HEK293 (cell line): ENCODE data around the gene PCSK1.

Source experiments
- CTCF ChIA-PET: fragments of 350-600 bp; formaldehyde crosslinking; extraction: SDS; loops from one replicate; lab custom pipeline; 2021; ENCODE audit warnings: antibody characterized with exemption; lab: Yijun Ruan, JAX
- POLR2A ChIA-PET: fragments of 300-600 bp; formaldehyde crosslinking; extraction: SDS; loops from one replicate; lab custom pipeline; 2020; ENCODE audit warnings: antibody characterized with exemption, inconsistent platforms; lab: Yijun Ruan, JAX
- H3K27ac ChIP-seq: fragments of 200-500 bp; sonication (Bioruptor generic); 2 replicates; pipeline ENCODE4 v1.5.1; 2014; ENCODE audit warnings: low read depth, low read length, control low read depth, inconsistent platforms; ENCODE audit errors: extremely low read depth
- H3K36me3 ChIP-seq, 2 experiments: fragments of 200-500 bp in 1 of 2; sonication (Bioruptor generic) in 1 of 2; 1 replicate in 1 of 2; 2 replicates in 1 of 2; pipeline ENCODE4 v1.5.1; 2014 to 2017; ENCODE audit warnings: inconsistent platforms in 2 of 2, low read length in 2 of 2; ENCODE audit not compliant: control insufficient read depth in 2 of 2, insufficient read depth in 1 of 2
- H3K4me1 ChIP-seq: fragments of 200-500 bp; sonication (Bioruptor generic); 2 replicates; pipeline ENCODE4 v1.5.1; 2014; ENCODE audit warnings: mild to moderate bottlenecking, low read length, inconsistent platforms; ENCODE audit not compliant: control insufficient read depth, insufficient read depth
- H3K4me3 ChIP-seq: 2 replicates; pipeline ENCODE4 v1.5.1; 2011; ENCODE audit warnings: low read depth, mild to moderate bottlenecking, control low read depth, low read length, moderate library complexity
- H3K9me3 ChIP-seq: fragments of 200-500 bp; sonication (Bioruptor generic); 2 replicates; pipeline ENCODE4 v1.5.1; 2014; ENCODE audit warnings: low read depth, low read length, inconsistent platforms; ENCODE audit not compliant: control insufficient read depth, insufficient read depth
- ELK4 ChIP-seq: IDR thresholded peaks from 2 replicates; pipeline ENCODE4 v1.6.1; 2011; ENCODE audit warnings: mild to moderate bottlenecking, low read depth, low read length, borderline replicate concordance
- GFI1B ChIP-seq: fragments of 450-650 bp; formaldehyde crosslinking; IDR thresholded peaks from 2 replicates; pipeline ENCODE4 v1.5.1; 2016; ENCODE audit warnings: missing biosample characterization, missing genetic modification characterization
- REST ChIP-seq: fragments of 450-650 bp; formaldehyde crosslinking; IDR thresholded peaks from 2 replicates; pipeline ENCODE4 v1.5.1; 2016; ENCODE audit warnings: missing biosample characterization, missing genetic modification characterization
- ZBTB48 ChIP-seq: fragments of 450-650 bp; formaldehyde crosslinking; IDR thresholded peaks from 2 replicates; pipeline ENCODE4 v1.5.1; 2016; ENCODE audit warnings: missing biosample characterization, missing genetic modification characterization
- ZFP69B ChIP-seq: fragments of 450-650 bp; formaldehyde crosslinking; IDR thresholded peaks from 2 replicates; pipeline ENCODE4 v1.5.1; 2016; ENCODE audit warnings: missing biosample characterization, missing genetic modification characterization
- ZNF10 ChIP-seq: fragments of 450-650 bp; formaldehyde crosslinking; IDR thresholded peaks from 2 replicates; pipeline ENCODE4 v1.5.1; 2017; ENCODE audit warnings: missing biosample characterization, missing genetic modification characterization
- ZNF112 ChIP-seq: fragments of 450-650 bp; formaldehyde crosslinking; IDR thresholded peaks from 2 replicates; pipeline ENCODE4 v1.5.0; 2017; ENCODE audit warnings: missing biosample characterization, missing genetic modification characterization
- ZNF16 ChIP-seq: fragments of 450-650 bp; formaldehyde crosslinking; IDR thresholded peaks from 2 replicates; pipeline ENCODE4 v1.5.1; 2016; ENCODE audit warnings: low read depth, missing biosample characterization, missing genetic modification characterization
- ZNF24 ChIP-seq: fragments of 450-650 bp; formaldehyde crosslinking; IDR thresholded peaks from 2 replicates; pipeline ENCODE4 v1.5.1; 2016; ENCODE audit warnings: missing biosample characterization, missing genetic modification characterization
- ZNF274 ChIP-seq, 2 experiments: fragments of 200-500 bp in 1 of 2; fragments of 450-650 bp in 1 of 2; sonication (Bioruptor generic) in 1 of 2; formaldehyde crosslinking in 1 of 2; IDR thresholded peaks; 2 replicates each; pipeline versions ENCODE4 v1.5.1 to v1.6.1; 2014 to 2016; ENCODE audit warnings: borderline replicate concordance in 1 of 2, inconsistent platforms in 1 of 2, low read length in 1 of 2, missing biosample characterization in 1 of 2, missing genetic modification characterization in 1 of 2
- ZNF350 ChIP-seq: fragments of 450-650 bp; formaldehyde crosslinking; IDR thresholded peaks from 2 replicates; pipeline ENCODE4 v1.5.0; 2017; ENCODE audit warnings: missing biosample characterization, mild to moderate bottlenecking, missing genetic modification characterization
- ZNF707 ChIP-seq: fragments of 450-650 bp; formaldehyde crosslinking; IDR thresholded peaks from 2 replicates; pipeline ENCODE4 v1.5.1; 2016; ENCODE audit warnings: missing biosample characterization, missing genetic modification characterization
- TF ChIP-seq, protein P1 (sequence below): fragments of 450-650 bp; formaldehyde crosslinking; IDR thresholded peaks from 2 replicates; pipeline ENCODE4 v1.5.1; 2016; ENCODE audit warnings: missing biosample characterization, missing genetic modification characterization, borderline replicate concordance

PCSK1 gene

DNA sequence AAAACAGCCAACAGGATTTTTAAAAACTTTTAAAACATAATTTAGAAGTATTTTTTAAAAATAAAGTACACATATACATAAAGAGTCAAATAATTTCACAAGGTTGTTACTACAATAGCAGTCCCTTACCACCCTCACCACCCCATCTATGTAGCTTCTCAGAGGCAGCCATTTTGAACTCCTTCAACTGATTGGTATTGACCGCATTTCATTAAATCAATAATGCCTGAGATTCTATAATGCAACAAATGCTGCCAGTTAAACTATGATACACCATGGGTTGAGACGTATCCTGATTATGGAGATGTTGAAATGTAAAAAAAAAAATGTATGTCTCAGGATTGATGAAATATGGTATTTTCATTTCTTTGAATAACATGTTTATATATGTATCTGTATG lies 78.8 kb downstream of the PCSK1 start:
- CTCF ChIA-PET: interaction anchor here (0.6 kb wide), 1 partner anchor 188 kb away, joined by 3 read pairs; no protein-coding TSS in a partner anchor
- TF ChIP-seq ZNF274 (IDR thresholded peaks at IDR 0.05; ENCODE audit: low read length) (no peak), ZNF274 (tag by site-specific recombination; IDR thresholded peaks at IDR 0.05; ENCODE audit: borderline replicate concordance) (no peak), ZNF10 (tag by site-specific recombination) (peak; percentile 88), ZNF707 (tag by site-specific recombination) (no peak)
- TF ChIP-seq, all 188 proteins: peak for 1
- no peaks in the 10 kb centered on the region for H3K36me3 ChIP-seq
- no peak overlapping the region for H3K27ac ChIP-seq
- POLR2A ChIA-PET: no interaction called here
- no peak overlapping the region for H3K4me3 ChIP-seq
- H3K9me3 ChIP-seq: no peaks in the 10 kb centered on the region
- H3K4me1 ChIP-seq: no peaks in the 10 kb centered on the region

- ChIA-PET POLR2A (no interaction called here), CTCF (interaction anchor here (0.9 kb wide), 1 partner anchor 249 kb away, joined by 3 read pairs; no protein-coding TSS in a partner anchor)
- H3K9me3 ChIP-seq: no peaks in the 10 kb centered on the region
- no peaks in the 10 kb centered on the region for H3K4me1 ChIP-seq
- no peak overlapping the region for H3K4me3 ChIP-seq
- no peak for TF ChIP-seq ZNF350 (tag by site-specific recombination)
- TF ChIP-seq ZBTB48 (tag by site-specific recombination): no peak
- no peak for TF ChIP-seq ZFP69B
- TF ChIP-seq ELK4: no peak
- H3K36me3 ChIP-seq: no peaks in the 10 kb centered on the region
- H3K27ac ChIP-seq: no peak overlapping the region
These were observed 79.8 kb downstream of the PCSK1 start for GRCh38 chr5:96353220-96353619.

DNA sequence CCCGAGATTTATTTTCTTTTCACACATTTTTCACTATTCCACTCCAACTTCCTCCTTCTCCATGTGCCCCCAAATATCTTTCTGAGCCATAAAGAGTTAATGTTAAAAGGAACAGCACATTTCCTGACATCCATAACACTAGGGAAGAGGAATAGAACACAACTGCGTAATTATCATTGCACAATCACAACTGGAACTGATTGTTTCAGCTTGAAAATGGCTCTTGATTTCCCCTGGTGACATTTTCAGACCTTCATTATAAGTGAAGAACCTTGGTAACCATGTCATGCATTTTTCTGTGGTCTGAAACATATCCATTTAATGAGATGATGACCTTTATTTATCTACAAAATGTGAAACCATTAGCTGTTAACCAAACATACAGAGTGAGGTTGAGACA lies 82.4 kb downstream of the PCSK1 start:
- H3K4me3 ChIP-seq: no peak overlapping the region
- TF ChIP-seq ZNF112 (tag by site-specific recombination) (no peak), REST (tag by site-specific recombination) (no peak), GFI1B (no peak), ZNF24 (tag by site-specific recombination) (no peak), ZNF16 (tag by site-specific recombination) (no peak)
- TF ChIP-seq, protein P1, sequence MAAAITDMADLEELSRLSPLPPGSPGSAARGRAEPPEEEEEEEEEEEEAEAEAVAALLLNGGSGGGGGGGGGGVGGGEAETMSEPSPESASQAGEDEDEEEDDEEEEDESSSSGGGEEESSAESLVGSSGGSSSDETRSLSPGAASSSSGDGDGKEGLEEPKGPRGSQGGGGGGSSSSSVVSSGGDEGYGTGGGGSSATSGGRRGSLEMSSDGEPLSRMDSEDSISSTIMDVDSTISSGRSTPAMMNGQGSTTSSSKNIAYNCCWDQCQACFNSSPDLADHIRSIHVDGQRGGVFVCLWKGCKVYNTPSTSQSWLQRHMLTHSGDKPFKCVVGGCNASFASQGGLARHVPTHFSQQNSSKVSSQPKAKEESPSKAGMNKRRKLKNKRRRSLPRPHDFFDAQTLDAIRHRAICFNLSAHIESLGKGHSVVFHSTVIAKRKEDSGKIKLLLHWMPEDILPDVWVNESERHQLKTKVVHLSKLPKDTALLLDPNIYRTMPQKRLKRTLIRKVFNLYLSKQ: no peak
- TF ChIP-seq, all 188 proteins: peak for 0
- H3K36me3 ChIP-seq: no peaks in the 10 kb centered on the region
- no peaks in the 10 kb centered on the region for H3K4me1 ChIP-seq
- no peak overlapping the region for H3K27ac ChIP-seq
- no peaks in the 10 kb centered on the region for H3K9me3 ChIP-seq
- ChIA-PET CTCF (interaction anchor here (0.6 to 3.0 kb wide), 2 partner anchors 234 to 251 kb away, joined by 3 to 11 read pairs; no protein-coding TSS in a partner anchor), POLR2A (no interaction called here)
